ENCODE results near the gene SLC25A30. TPM values are rescaled to one million over a fixed set of nuclear protein-coding genes. Genes with fewer than 3 reads are reported as not detected.

Gene SLC25A30
- total and polyA plus RNA-seq, 8 donors, result 2.9 to 51.9 (median 7.3) TPM

DNA sequence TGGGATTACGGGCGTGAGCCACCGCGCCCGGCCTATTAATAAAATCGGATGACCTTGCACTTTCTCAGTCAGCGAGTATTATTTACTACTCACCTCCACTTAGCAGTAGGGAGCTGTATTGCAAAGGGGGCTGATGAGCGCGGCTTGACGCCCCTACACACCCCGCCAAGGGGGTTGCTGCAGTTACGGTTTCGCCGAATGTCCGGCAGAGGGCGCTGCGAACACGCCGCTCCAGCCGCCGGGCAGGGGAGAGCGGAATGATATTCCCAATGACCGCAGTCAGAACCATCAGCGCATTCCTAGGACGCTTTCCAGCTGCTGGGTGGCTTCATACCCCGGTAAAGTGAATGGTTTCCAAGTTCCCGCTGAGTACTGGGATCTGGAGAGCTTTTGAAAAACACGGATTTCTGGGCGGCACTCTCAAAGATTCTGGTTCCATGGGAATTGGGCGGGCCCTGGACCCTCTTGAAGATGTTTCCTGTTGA, 47.2 kb downstream of the SLC25A30 start:
- peak overlapping the region in 2 of 4 donors; percentile 18 to 26 for H3K4me3 ChIP-seq
- H3K9me3 ChIP-seq, result no peaks in the 10 kb centered on the region
- peaks cover 16 to 51% (median 24%) of the 10 kb centered on the region in 4 donors for H3K4me1 ChIP-seq
- intact Hi-C loops (cut with DNase I; ENCODE audit: low total_unique reads), result no loop called here
- H3K27ac ChIP-seq, result peak overlapping the region in 1 of 5 donors; percentile 42
- peaks cover 0 to 6% (median 0%) of the 10 kb centered on the region in 4 donors for H3K36me3 ChIP-seq
- H3K27me3 ChIP-seq, result no peaks in the 10 kb centered on the region
- peak; percentile 71 to 88 for DNase-seq
- no peak for TF ChIP-seq POLR2A (IDR thresholded peaks at IDR 0.05)
- no peak for TF ChIP-seq EP300 (IDR thresholded peaks at IDR 0.05)
- TF ChIP-seq POLR2AphosphoS5 (IDR thresholded peaks at IDR 0.05), result peak; percentile 29 to 84 (median 38)
- TF ChIP-seq, protein P1, sequence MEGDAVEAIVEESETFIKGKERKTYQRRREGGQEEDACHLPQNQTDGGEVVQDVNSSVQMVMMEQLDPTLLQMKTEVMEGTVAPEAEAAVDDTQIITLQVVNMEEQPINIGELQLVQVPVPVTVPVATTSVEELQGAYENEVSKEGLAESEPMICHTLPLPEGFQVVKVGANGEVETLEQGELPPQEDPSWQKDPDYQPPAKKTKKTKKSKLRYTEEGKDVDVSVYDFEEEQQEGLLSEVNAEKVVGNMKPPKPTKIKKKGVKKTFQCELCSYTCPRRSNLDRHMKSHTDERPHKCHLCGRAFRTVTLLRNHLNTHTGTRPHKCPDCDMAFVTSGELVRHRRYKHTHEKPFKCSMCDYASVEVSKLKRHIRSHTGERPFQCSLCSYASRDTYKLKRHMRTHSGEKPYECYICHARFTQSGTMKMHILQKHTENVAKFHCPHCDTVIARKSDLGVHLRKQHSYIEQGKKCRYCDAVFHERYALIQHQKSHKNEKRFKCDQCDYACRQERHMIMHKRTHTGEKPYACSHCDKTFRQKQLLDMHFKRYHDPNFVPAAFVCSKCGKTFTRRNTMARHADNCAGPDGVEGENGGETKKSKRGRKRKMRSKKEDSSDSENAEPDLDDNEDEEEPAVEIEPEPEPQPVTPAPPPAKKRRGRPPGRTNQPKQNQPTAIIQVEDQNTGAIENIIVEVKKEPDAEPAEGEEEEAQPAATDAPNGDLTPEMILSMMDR (IDR thresholded peaks at IDR 0.05), result peak in 5 of 7 experiments; percentile 80 to 99 (median 87)
- 17 to 25% (median 20%) methylated on average over 19 to 30 of the region's 30 CpGs for WGBS, 5 donors

DNA sequence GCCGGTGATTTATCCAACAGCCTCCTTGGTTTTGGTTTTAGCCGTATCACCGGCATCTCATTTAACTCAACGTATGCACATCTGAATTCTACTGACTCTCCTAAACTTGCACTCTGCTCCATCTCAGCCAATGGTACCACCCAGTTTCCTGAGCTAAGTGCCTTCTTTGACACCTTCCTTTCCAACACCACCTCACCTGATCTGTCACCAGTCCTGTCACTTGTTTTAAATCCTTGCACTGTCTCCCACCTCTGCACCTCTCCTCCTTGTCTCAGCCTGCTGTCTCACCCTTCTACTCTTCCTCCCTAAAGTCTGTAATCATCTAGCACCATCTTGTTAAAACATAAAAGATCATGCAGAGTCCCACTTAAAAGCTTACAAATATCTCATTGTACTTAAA, 49.1 kb downstream of the SLC25A30 start:
- no peaks in the 10 kb centered on the region for H3K27me3 ChIP-seq
- no peak overlapping the region for H3K4me3 ChIP-seq
- TF ChIP-seq POLR2A (IDR thresholded peaks at IDR 0.05) (no peak), EP300 (IDR thresholded peaks at IDR 0.05) (no peak), POLR2AphosphoS5 (IDR thresholded peaks at IDR 0.05) (no peak)
- TF ChIP-seq, protein P1 (IDR thresholded peaks at IDR 0.05), result no peak
- H3K9me3 ChIP-seq, result no peaks in the 10 kb centered on the region
- no peak for DNase-seq
- peaks cover 0 to 15% (median 5%) of the 10 kb centered on the region in 4 donors for H3K36me3 ChIP-seq
- intact Hi-C loops (cut with DNase I; ENCODE audit: low total_unique reads), result no loop called here
- H3K27ac ChIP-seq, result peak overlapping the region in 1 of 5 donors; percentile 75
- WGBS, 5 donors, result 86 to 94% (median 87%) methylated on average over 4 of the region's 4 CpGs
- peaks cover 16 to 51% (median 24%) of the 10 kb centered on the region in 4 donors for H3K4me1 ChIP-seq

DNA sequence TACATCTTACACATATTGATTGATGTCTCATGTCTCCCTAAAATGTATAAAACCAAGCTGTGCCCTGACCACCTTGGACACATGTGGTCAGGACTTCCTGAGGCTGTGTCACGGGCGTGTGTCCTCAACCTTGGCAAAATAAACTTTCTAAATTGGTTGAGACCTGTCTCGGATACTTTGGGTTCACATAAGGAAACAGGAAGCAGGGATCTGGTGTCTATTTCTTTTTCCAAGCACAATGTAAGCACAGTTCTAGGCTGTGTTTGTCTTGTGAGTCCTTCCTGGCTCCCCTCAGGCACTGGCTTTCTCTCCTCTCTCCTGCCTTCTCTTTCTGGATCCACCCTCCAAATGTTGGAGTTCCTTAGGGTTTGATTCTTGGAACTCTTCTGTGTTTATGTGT, 49.6 kb downstream of the SLC25A30 start:
- intact Hi-C loops (cut with DNase I; ENCODE audit: low total_unique reads), result no loop called here
- DNase-seq, result no peak
- H3K4me3 ChIP-seq, result no peak overlapping the region
- H3K27ac ChIP-seq, result peak overlapping the region in 4 of 5 donors; percentile 4 to 75 (median 20)
- 5 to 23% (median 12%) methylated on average over 3 of the region's 3 CpGs for WGBS, 5 donors
- peaks cover 15 to 51% (median 24%) of the 10 kb centered on the region in 4 donors for H3K4me1 ChIP-seq
- H3K36me3 ChIP-seq, result peaks cover 0 to 18% (median 5%) of the 10 kb centered on the region in 4 donors
- TF ChIP-seq, protein P1 (IDR thresholded peaks at IDR 0.05), result no peak
- TF ChIP-seq POLR2AphosphoS5 (IDR thresholded peaks at IDR 0.05) (peak in 1 of 3 donors; percentile 10), EP300 (IDR thresholded peaks at IDR 0.05) (no peak), POLR2A (IDR thresholded peaks at IDR 0.05) (no peak)
- no peaks in the 10 kb centered on the region for H3K27me3 ChIP-seq
- H3K9me3 ChIP-seq, result no peaks in the 10 kb centered on the region

DNA sequence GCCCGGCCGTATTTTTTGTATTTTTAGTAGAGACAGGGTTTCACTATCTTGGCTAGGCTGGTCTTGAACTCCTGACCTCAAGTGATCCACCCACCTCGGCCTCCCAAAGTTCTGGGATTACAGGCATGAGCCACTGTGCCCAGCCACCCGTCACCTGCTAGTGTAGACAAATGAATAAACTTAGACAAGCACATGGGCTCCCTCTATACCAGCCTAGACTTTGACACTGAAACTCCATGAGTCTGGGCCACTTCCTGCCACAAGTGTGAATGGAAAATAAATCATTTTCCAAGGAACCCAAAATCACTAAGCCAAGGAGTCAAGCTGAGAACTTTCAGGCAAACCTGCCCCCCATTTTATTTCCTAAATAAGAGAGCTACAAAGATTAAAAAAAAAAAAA, 50.2 kb downstream of the SLC25A30 start:
- Histone ChIP-seq H3K4me1 (peaks cover 12 to 48% (median 24%) of the 10 kb centered on the region in 4 donors), H3K9me3 (no peaks in the 10 kb centered on the region), H3K36me3 (peaks cover 0 to 22% (median 7%) of the 10 kb centered on the region in 4 donors), H3K4me3 (no peak overlapping the region), H3K27me3 (no peaks in the 10 kb centered on the region), H3K27ac (peak overlapping the region in 3 of 5 donors; percentile 4 to 75 (median 9))
- DNase-seq, result no peak
- no peak for TF ChIP-seq POLR2AphosphoS5 (IDR thresholded peaks at IDR 0.05)
- intact Hi-C loops (cut with DNase I; ENCODE audit: low total_unique reads), result no loop called here
- 67 to 83% (median 78%) methylated on average over 4 of the region's 4 CpGs for WGBS, 5 donors

DNA sequence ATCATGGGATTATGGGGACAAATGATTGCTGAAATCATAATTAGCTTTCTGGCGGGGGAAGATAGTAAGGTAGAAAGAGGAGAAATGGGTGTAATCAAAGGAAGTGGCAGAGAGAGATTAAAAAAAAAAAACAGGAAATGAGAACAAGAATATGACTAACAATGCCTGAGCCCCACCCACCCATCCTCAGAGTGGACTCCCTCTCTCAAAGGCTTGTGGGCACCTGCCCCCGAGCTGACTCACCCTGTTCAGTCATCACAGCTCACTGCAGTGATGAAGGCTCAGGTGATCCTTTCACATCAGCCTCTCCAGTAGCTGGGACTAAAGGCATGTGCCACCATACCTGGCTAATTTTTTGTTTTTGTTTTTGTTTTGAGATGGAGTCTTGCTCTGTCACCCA, 50.8 kb downstream of the SLC25A30 start:
- H3K4me3 ChIP-seq, result no peak overlapping the region
- H3K36me3 ChIP-seq, result peaks cover 0 to 29% (median 11%) of the 10 kb centered on the region in 4 donors
- DNase-seq, result peak; percentile 72 to 88
- TF ChIP-seq EP300 (IDR thresholded peaks at IDR 0.05) (no peak), POLR2AphosphoS5 (IDR thresholded peaks at IDR 0.05) (peak in 1 of 3 donors; percentile 65), POLR2A (IDR thresholded peaks at IDR 0.05) (no peak)
- TF ChIP-seq, protein P1 (IDR thresholded peaks at IDR 0.05), result no peak
- WGBS, 5 donors, result 36 to 60% (median 44%) methylated on average over 2 of the region's 2 CpGs
- H3K9me3 ChIP-seq, result no peaks in the 10 kb centered on the region
- H3K27ac ChIP-seq, result peak overlapping the region in 3 of 5 donors; percentile 4 to 75 (median 9)
- H3K4me1 ChIP-seq, result peaks cover 12 to 42% (median 18%) of the 10 kb centered on the region in 4 donors
- H3K27me3 ChIP-seq, result no peaks in the 10 kb centered on the region
- intact Hi-C loops (cut with DNase I; ENCODE audit: low total_unique reads), result no loop called here

All from stomach (tissue), 9 donors.